Stimulated activated CD4-positive, alpha-beta T cell treated with anti-CD3 and anti-CD28 coated beads, Interleukin-15, amount 100 ng/mL, for 24 hours (primary cell): Measurements from ENCODE around the gene C3orf38.
"Not testable (repeated sequence)": the region's sequence is repeated elsewhere in the genome, so short reads cannot be mapped to it uniquely, and the experiment has no call there.

ENCODE experiments used
- DNase-seq: peaks from one replicate; pipeline ENCODE4 v3.0.0-alpha.2; 2020

C3orf38 gene

GRCh38 chr3:88166419-88166971 lies 16.7 kb downstream of the C3orf38 start:
- no peak for DNase-seq

- no peak for DNase-seq
Measured at GRCh38 chr3:88167173-88167572, 17.4 kb downstream of the C3orf38 start.

DNA sequence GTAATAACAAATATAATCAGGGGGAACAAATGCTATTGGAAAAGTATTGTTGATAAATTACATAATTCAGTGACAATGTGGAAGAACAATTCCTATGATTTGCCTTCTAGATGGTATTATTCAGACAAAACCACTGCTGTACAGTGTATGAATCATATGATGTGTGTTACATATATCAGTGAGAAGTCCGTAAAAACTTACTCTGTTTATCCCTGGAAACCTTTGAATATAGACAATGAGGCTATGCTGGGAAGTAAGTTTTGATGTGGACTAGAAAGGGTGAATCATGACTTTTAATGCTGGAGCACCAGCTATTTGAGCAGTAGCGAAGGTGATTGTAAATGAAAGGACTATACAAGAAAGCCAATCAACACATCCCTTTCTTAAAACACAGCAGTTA lies 17.9 kb downstream of the C3orf38 start:
- DNase-seq, result no peak

DNA sequence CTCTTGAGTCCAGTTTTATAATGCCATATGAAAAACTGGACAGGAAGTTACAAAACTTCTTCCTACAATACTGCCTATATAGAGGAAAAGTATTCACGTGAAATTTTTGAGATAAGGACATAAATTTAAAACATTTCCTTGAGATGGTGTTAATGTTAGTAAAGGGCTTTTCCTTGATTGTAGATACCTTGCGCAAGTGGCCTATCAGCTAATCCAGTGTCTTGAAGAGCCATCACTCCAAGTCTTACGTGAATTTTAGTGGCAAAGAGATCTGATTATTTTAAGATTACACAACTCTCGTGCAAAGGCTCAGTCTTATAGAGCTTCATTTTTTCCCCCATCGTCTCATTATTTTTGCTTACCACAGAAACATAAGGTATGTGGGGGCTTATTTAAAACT lies 18.4 kb downstream of the C3orf38 start:
- DNase-seq, result no peak

DNA sequence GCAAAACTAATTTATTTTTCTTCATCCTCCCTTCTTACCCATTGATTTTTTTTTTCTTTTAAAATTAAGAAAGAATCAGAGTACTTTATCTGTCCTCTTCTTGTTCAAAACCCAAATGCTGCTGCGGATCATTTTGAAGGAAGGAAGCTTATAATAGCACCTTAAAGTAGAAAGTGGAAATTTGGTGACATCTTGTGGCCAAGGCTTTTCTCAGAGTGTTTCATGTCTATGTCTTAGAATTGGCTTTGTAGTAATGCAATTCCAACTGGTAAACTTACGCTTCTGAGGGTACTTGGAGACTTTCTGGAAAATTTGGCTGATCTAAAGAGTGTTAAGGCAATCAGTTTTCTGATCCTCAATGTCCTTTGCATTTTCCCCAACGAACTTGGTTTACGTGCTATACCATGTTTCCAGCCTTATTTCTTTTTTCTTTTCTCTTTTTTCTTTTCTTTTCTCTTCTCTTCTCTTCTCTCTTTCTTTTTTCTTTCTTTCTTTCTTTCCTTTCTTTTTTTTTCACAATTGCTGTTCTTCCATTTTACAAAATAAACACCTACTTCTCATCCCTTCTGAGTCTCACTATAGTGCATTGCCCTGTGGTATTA lies 30.7 kb downstream of the C3orf38 start:
- DNase-seq, result peak; percentile 15

- not testable (repeated sequence) for DNase-seq
Measured at GRCh38 chr3:88182165-88182918, 32.6 kb downstream of the C3orf38 start.

GRCh38 chr3:88188436-88188835 lies 38.7 kb downstream of the C3orf38 start:
- no peak for DNase-seq

DNA sequence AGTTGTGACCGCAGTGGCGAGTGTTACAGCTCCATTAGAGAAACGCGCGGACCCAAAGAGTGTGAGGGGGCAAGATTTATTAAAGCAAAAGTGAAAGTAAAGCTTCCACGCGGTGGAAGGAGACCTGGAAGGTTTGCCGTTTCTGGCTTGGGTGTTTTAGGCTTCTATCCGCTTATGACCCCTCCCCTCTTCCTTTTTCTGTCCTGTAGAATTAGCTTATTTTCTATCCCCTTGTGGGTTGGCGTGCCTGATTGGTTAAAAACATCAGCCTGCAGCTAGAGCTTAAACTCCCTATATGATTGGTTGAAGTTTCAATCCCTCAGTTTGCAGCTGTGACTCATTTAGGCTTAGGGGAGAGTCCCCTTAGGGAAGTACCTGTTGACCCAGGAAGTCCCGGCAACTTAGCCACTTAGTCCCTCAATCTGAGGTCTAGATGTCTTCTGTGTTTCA lies 39.6 kb downstream of the C3orf38 start:
- DNase-seq, result no peak

- no peak for DNase-seq
Measured at GRCh38 chr3:88191872-88192409, 42.2 kb downstream of the C3orf38 start.

GRCh38 chr3:88192631-88193030 lies 42.9 kb downstream of the C3orf38 start:
- no peak for DNase-seq

DNA sequence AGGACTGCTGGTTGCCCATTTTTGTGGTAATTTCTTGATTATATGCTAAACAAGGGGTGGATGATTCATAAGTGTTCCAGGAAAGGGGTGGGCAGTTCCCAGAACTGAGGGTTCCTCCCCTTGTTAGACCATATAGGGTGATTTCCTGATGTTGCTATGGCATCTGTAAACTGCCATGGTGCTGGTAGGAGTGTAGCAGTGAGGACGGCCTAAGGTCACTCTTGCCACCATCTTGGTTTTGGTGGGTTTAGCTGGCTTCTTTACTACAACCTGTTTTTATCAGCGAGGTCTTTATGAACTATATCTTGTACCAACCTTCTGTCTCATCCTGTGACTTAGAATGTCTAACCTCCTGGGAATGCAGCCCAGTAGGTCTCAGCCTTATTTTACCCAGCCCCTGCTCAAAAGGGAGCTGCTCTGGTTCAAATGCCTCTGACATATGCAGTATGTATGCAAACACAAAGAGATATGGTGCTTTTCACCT lies 46.2 kb downstream of the C3orf38 start:
- DNase-seq, result peak; percentile 46

DNA sequence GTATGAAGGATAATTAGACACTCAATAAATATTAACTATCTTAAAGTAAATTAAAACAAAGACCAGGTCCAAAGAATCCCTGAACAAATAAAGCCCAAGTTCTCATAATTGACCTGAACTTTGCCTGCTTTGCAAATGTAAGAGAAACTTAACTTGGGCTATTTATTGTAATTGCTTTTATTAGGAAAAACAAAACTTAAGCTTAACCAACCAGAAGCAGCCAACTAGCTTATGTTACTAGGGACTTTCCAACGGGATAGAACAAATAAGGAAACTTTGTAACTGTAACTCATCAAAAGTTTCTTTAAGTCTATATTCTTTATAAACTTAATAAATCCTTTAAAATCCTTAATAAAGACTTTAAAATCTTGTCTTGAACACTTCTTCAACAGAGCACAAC lies 48.4 kb downstream of the C3orf38 start:
- DNase-seq, result no peak

DNA sequence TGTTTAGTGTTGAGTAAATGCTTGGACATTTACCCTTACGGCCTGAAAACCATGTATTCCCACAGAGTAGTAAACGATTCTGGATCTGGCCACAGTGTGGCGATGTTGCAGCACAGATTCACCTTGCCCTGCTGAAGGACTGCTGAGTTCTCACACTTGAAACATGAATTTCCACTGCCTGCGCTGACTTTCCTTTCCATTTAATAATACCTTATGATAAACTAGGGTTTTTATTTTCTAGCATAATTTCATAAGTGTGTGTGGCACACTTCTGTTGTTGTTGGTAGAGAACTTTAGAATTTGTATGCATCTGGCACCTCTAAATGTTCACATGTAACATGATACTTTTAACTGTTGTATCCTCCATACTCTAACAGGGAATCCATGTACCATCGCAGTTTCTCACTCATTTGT lies 53.9 kb downstream of the C3orf38 start:
- peak; percentile 71 for DNase-seq
